Measurements from ENCODE around the gene RHEB.

Gene RHEB

GRCh38 chr7:151468217-151469018 is 51.3 kb downstream of the RHEB start:
- no peak for DNase-seq

- no peak for DNase-seq
Measured at GRCh38 chr7:151465169-151465568, 54.5 kb downstream of the RHEB start.

GRCh38 chr7:151462306-151462779 is 57.4 kb downstream of the RHEB start:
- no peak for DNase-seq

- DNase-seq = no peak
Measured at GRCh38 chr7:151461942-151462230, 57.8 kb downstream of the RHEB start.

GRCh38 chr7:151461096-151461941 is 58.4 kb downstream of the RHEB start:
- DNase-seq = no peak

- DNase-seq = no peak
Measured at GRCh38 chr7:151460474-151460855, 59.2 kb downstream of the RHEB start.

- no peak for DNase-seq
Measured at GRCh38 chr7:151459726-151460473, 59.8 kb downstream of the RHEB start.

- no peak for DNase-seq
Measured at GRCh38 chr7:151457534-151457933, 62.2 kb downstream of the RHEB start.

GRCh38 chr7:151456782-151457181 is 62.9 kb downstream of the RHEB start:
- no peak for DNase-seq

GRCh38 chr7:151456276-151456675 is 63.4 kb downstream of the RHEB start:
- no peak for DNase-seq

GRCh38 chr7:151455690-151456089 is 64.0 kb downstream of the RHEB start:
- DNase-seq = no peak

- no peak for DNase-seq
Measured at GRCh38 chr7:151454932-151455530, 64.7 kb downstream of the RHEB start.

GRCh38 chr7:151454305-151454704 is 65.4 kb downstream of the RHEB start:
- no peak for DNase-seq

GRCh38 chr7:151453326-151453791 is 66.3 kb downstream of the RHEB start:
- DNase-seq = no peak

GRCh38 chr7:151452680-151453325 is 66.9 kb downstream of the RHEB start:
- DNase-seq = no peak

- no peak for DNase-seq
Measured at GRCh38 chr7:151451626-151452571, 67.8 kb downstream of the RHEB start.

- no peak for DNase-seq
Measured at GRCh38 chr7:151451156-151451555, 68.5 kb downstream of the RHEB start.

GRCh38 chr7:151449990-151450389 is 69.7 kb downstream of the RHEB start:
- no peak for DNase-seq

GRCh38 chr7:151448261-151449252 is 71.1 kb downstream of the RHEB start:
- DNase-seq = peak; percentile 23 to 47

GRCh38 chr7:151447901-151448260 is 71.8 kb downstream of the RHEB start:
- DNase-seq = no peak

All from SHP77 (cell line).